HCT116 (cell line): ENCODE data around the gene ZNF804B. TPM values are rescaled to one million over a fixed set of nuclear protein-coding genes. Genes with fewer than 3 reads are reported as not detected.

ENCODE experiments used
- ATAC-seq: fragments of 200-7000 bp; cut with Tn5 transposase; 2 replicates; pipeline ENCODE4 v1.9.1; 2020; ENCODE audit warnings: mild to moderate bottlenecking, moderate library complexity
- BruUV-seq: library from RNA; stranded (reverse); fragments of 400-500 nt; replicated peaks from 2 replicates; lab custom pipeline; 2021; lab: Mats Ljungman, UMichigan
- CTCF ChIA-PET: fragments of 300-600 bp; sonication (Branson Sonifier 250); formaldehyde crosslinking; loops from one replicate; lab custom pipeline; 2021; ENCODE audit warnings: antibody characterized with exemption; lab: Charles Lee
- POLR2A ChIA-PET: fragments of 300-600, 350-600 bp; sonication (Branson Sonifier 250); formaldehyde crosslinking; loops from one replicate; lab custom pipeline; 2021; ENCODE audit warnings: antibody characterized with exemption; lab: Charles Lee
- RAD21 ChIA-PET, 2 experiments: fragments of 300-600 bp; sonication (Branson Sonifier 250); formaldehyde crosslinking; loops; one replicate each; lab custom pipeline; 2023; ENCODE audit warnings: low total read pairs in 2 of 2; ENCODE audit not compliant: uncharacterized antibody in 2 of 2, unreplicated experiment in 2 of 2, low non-redundant PET in 1 of 2; lab: Charles Lee
- DNase-seq: peaks from one replicate; pipeline ENCODE4 v3.0.0-alpha.2; 2010; ENCODE audit warnings: low read depth, low spot score
- H2AFZ ChIP-seq: fragments of 200-600 bp; shearing (Covaris generic), sonication (generic); 2 replicates; pipeline ENCODE4 v1.6.1; 2017; ENCODE audit warnings: low read depth, mixed run types, mixed read lengths, antibody characterized with exemption, low read length; ENCODE audit not compliant: poor library complexity, severe bottlenecking
- H3K27ac ChIP-seq: 2 replicates; pipeline ENCODE4 v1.5.1; 2012; ENCODE audit warnings: low read depth, low read length
- H3K27me3 ChIP-seq: fragments of 200-600 bp; sonication (generic); 2 replicates; pipeline ENCODE4 v1.6.1; 2016; ENCODE audit warnings: mixed run types, low read length, mixed read lengths; ENCODE audit not compliant: insufficient read depth
- H3K36me3 ChIP-seq, 2 experiments: fragments of 200-500 bp in 1 of 2; fragments of 200-600 bp in 1 of 2; sonication (Bioruptor generic) in 1 of 2; sonication (generic) in 1 of 2; 2 replicates each; pipeline versions ENCODE4 v1.5.1 to v1.6.1; 2014 to 2016; ENCODE audit warnings: low read length in 2 of 2, inconsistent platforms in 1 of 2, mixed read lengths in 1 of 2, mixed run types in 1 of 2; ENCODE audit not compliant: insufficient read depth in 2 of 2, control insufficient read depth in 1 of 2
- H3K4me1 ChIP-seq, 2 experiments: fragments of 200-600 bp in 1 of 2; sonication (generic) in 1 of 2; 2 replicates each; pipeline versions ENCODE4 v1.5.1 to v1.6.1; 2012 to 2017; ENCODE audit warnings: low read length in 2 of 2, inconsistent platforms in 1 of 2, mild to moderate bottlenecking in 1 of 2, mixed read lengths in 1 of 2, mixed run types in 1 of 2, moderate library complexity in 1 of 2; ENCODE audit not compliant: insufficient read depth in 2 of 2, control insufficient read depth in 1 of 2
- H3K4me2 ChIP-seq: fragments of 200-600 bp; sonication (generic); 2 replicates; pipeline ENCODE4 v1.6.1; 2017; ENCODE audit warnings: mixed run types, low read length, mixed read lengths
- H3K4me3 ChIP-seq, 2 experiments: fragments of 200-600 bp in 1 of 2; sonication (generic) in 1 of 2; replicated peaks in 1 of 2; 2 replicates each; pipeline ENCODE4 v1.5.1; 2011 to 2016; ENCODE audit warnings: low read length in 2 of 2, control low read depth in 1 of 2, low read depth in 1 of 2, mild to moderate bottlenecking in 1 of 2, mixed read lengths in 1 of 2, mixed run types in 1 of 2
- H3K79me2 ChIP-seq: fragments of 200-600 bp; sonication (generic); 2 replicates; pipeline ENCODE4 v1.6.1; 2017; ENCODE audit warnings: mild to moderate bottlenecking, mixed run types, low read length, moderate library complexity, mixed read lengths; ENCODE audit not compliant: insufficient read depth
- H3K9ac ChIP-seq: fragments of 200-600 bp; sonication (generic); 2 replicates; pipeline ENCODE4 v1.6.1; 2016; ENCODE audit warnings: low read length, mixed read lengths
- H3K9me2 ChIP-seq: fragments of 200-600 bp; sonication (generic), shearing (Covaris generic); 2 replicates; pipeline ENCODE4 v1.6.1; 2017; ENCODE audit warnings: mixed run types, mild to moderate bottlenecking, moderate library complexity; ENCODE audit not compliant: insufficient read depth
- H3K9me3 ChIP-seq, 2 experiments: fragments of 200-500 bp in 1 of 2; fragments of 200-600 bp in 1 of 2; sonication (Bioruptor generic) in 1 of 2; sonication (generic) in 1 of 2; 2 replicates each; pipeline ENCODE4 v1.6.1; 2014 to 2017; ENCODE audit warnings: low read length in 2 of 2, mixed read lengths in 2 of 2, inconsistent platforms in 1 of 2, low read depth in 1 of 2, mild to moderate bottlenecking in 1 of 2, mixed run types in 1 of 2, moderate library complexity in 1 of 2; ENCODE audit not compliant: control insufficient read depth in 1 of 2, insufficient read depth in 1 of 2
- H4K20me1 ChIP-seq: fragments of 200-600 bp; sonication (generic), shearing (Covaris generic); 2 replicates; pipeline ENCODE4 v1.6.1; 2017; ENCODE audit warnings: mixed run types, mild to moderate bottlenecking, moderate library complexity; ENCODE audit not compliant: insufficient read depth
- CBX3 ChIP-seq: IDR thresholded peaks from 2 replicates; pipeline ENCODE4 v1.6.1; 2012; ENCODE audit warnings: low read depth
- EZH2 ChIP-seq: fragments of 200-600 bp; sonication (generic); IDR thresholded peaks from 2 replicates; pipeline ENCODE4 v1.6.1; 2017; ENCODE audit warnings: antibody characterized with exemption, mixed run types
- FOSL1 ChIP-seq: IDR thresholded peaks from 2 replicates; pipeline ENCODE4 v1.6.1; 2012; ENCODE audit warnings: low read depth
- POLR2A ChIP-seq: IDR thresholded peaks from 2 replicates; pipeline ENCODE4 v1.7.0; 2011; ENCODE audit warnings: borderline replicate concordance; ENCODE audit not compliant: insufficient read depth, insufficient read length; ENCODE audit errors: extremely low read depth
- SP1 ChIP-seq: IDR thresholded peaks from 2 replicates; pipeline ENCODE4 v1.6.1; 2012; ENCODE audit warnings: low read depth
- SRF ChIP-seq: IDR thresholded peaks from 2 replicates; pipeline ENCODE4 v1.6.1; 2012; ENCODE audit warnings: low read depth
- YY1 ChIP-seq: IDR thresholded peaks from 2 replicates; pipeline ENCODE4 v1.6.1; 2011; ENCODE audit warnings: low read length, low read depth, moderate library complexity, mild to moderate bottlenecking; ENCODE audit not compliant: insufficient replicate concordance; ENCODE audit errors: extremely low read depth
- ZFX ChIP-seq: fragments of 450-650 bp; IDR thresholded peaks from 2 replicates; pipeline ENCODE4 v1.6.1; 2017
- ZNF274 ChIP-seq: fragments of 200-500 bp; sonication (Bioruptor generic); IDR thresholded peaks from 2 replicates; pipeline ENCODE4 v1.6.1; 2014; ENCODE audit warnings: mild to moderate bottlenecking, low read depth, low read length, inconsistent platforms
- intact Hi-C: fragments of 100-400 bp; cut with micrococcal nuclease; formaldehyde crosslinking; loops from 2 replicates; pipeline ENCODE4 v1.10.0; 2022
- total RNA-seq: library from RNA; stranded (reverse); gene quantifications from one replicate; pipeline ENCODE4 v1.2.1, GENCODE V29; 2021; ENCODE audit not compliant: unreplicated experiment
- TF ChIP-seq, protein P1 (sequence below): IDR thresholded peaks from 2 replicates; pipeline ENCODE4 v1.6.1; 2012; ENCODE audit warnings: low read depth

The ZNF804B gene
- total RNA-seq, 1 experiment from 2014 or later = not detected

DNA sequence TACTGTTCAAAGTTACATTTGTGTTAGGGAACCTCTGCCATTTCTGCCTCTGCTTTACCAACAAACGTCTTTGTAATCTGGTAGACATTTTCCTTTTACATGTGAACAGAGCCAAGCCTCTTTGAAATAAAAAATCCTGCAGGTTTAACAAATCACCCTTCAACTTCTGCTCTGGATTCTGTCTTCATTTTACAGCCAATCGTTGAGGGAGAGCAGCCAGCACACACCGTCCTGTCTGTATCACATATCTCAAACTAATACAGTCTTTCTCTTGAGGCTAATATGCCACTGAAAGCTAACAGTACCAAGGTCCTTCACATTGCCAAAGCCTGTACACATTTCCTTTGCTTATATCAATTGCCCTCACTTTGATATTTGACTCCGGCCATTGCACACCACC lies 504.6 kb downstream of the ZNF804B start:
- no peaks in the 10 kb centered on the region for H4K20me1 ChIP-seq
- no peak overlapping the region for H3K27ac ChIP-seq
- DNase-seq (no peak), ATAC-seq (no peak)
- H3K9ac ChIP-seq = no peak overlapping the region
- no peak overlapping the region for H3K4me2 ChIP-seq
- H2AFZ ChIP-seq = no peak overlapping the region
- TF ChIP-seq YY1 (no peak), EZH2 (no peak), SP1 (no peak), CBX3 (no peak), ZFX (no peak), POLR2A (no peak), ZNF274 (no peak), FOSL1 (no peak), SRF (no peak)
- TF ChIP-seq, protein P1, sequence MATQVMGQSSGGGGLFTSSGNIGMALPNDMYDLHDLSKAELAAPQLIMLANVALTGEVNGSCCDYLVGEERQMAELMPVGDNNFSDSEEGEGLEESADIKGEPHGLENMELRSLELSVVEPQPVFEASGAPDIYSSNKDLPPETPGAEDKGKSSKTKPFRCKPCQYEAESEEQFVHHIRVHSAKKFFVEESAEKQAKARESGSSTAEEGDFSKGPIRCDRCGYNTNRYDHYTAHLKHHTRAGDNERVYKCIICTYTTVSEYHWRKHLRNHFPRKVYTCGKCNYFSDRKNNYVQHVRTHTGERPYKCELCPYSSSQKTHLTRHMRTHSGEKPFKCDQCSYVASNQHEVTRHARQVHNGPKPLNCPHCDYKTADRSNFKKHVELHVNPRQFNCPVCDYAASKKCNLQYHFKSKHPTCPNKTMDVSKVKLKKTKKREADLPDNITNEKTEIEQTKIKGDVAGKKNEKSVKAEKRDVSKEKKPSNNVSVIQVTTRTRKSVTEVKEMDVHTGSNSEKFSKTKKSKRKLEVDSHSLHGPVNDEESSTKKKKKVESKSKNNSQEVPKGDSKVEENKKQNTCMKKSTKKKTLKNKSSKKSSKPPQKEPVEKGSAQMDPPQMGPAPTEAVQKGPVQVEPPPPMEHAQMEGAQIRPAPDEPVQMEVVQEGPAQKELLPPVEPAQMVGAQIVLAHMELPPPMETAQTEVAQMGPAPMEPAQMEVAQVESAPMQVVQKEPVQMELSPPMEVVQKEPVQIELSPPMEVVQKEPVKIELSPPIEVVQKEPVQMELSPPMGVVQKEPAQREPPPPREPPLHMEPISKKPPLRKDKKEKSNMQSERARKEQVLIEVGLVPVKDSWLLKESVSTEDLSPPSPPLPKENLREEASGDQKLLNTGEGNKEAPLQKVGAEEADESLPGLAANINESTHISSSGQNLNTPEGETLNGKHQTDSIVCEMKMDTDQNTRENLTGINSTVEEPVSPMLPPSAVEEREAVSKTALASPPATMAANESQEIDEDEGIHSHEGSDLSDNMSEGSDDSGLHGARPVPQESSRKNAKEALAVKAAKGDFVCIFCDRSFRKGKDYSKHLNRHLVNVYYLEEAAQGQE = no peak
- no TSS peak for BruUV-seq
- no peaks in the 10 kb centered on the region for H3K79me2 ChIP-seq
- no peaks in the 10 kb centered on the region for H3K9me2 ChIP-seq
- RAD21 ChIA-PET = no interaction called here
- H3K36me3 ChIP-seq = no peaks in the 10 kb centered on the region
- POLR2A ChIA-PET = no interaction called here
- CTCF ChIA-PET = no interaction called here
- intact Hi-C loops = no loop called here
- no peaks in the 10 kb centered on the region for H3K4me1 ChIP-seq
- no peaks in the 10 kb centered on the region; a peak in 1 of 4 replicates for H3K9me3 ChIP-seq
- H3K4me3 ChIP-seq = no peak overlapping the region
- H3K27me3 ChIP-seq = no peaks in the 10 kb centered on the region
